ENCODE results near the gene RIN3. TPM values are rescaled to one million over a fixed set of nuclear protein-coding genes. Genes with fewer than 3 reads are reported as not detected.

Gene RIN3
- total and polyA plus RNA-seq, 2 donors (not counting 3 experiments of a cell fraction or from before 2014, with no cell fraction given): 5.1 to 20.8 TPM

DNA sequence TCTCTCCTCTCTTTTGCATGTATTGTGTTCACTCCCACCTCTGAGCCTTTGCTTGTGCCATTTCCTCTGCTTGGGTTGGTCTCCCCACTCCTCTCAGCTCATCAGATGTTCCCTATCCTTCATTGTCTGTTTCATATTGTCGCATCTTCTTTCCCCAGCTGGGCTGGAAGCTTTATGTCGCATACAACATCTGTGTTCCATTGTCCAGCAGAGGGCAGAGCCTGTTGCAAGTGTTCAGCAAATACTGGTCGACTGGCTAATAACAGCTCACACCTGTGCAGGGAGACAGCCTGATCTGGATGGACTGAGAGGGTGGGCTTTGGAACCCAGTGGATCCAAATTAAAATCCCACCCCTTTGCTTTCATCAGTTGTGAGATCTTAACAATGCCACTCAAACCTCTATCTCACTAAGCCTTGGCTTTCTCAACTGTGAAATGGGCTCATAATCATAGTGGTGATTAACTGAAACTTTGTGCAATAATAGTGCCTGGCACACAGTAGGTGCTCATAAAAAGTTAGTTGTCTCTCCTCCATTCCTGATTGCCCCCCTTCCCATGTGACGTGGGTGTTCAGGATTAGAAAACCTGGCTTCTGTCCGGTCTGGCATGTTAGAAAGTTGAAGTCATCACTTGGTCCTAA lies 75.8 kb downstream of the RIN3 start:
- no peak overlapping the region for H3K4me3 ChIP-seq (replicated peaks in 1 of 3; ENCODE audit: insufficient read depth in 1 of 3, low read depth in 1 of 3, low read length in 3 of 3)
- H2AFZ ChIP-seq (ENCODE audit: low read depth, low read length): no peak overlapping the region
- H3K79me2 ChIP-seq (ENCODE audit: control insufficient read depth, insufficient read depth, low read length): no peaks in the 10 kb centered on the region
- no peaks in the 10 kb centered on the region for H3K9me1 ChIP-seq (replicated peaks; ENCODE audit: control insufficient read depth, extremely low read depth, insufficient read depth, low read length)
- H3K4me1 ChIP-seq (ENCODE audit: control insufficient read depth, extremely low read depth, insufficient read depth, low read length): no peaks in the 10 kb centered on the region
- ChIA-PET CTCF (interaction anchor here (0.8 to 1.9 kb wide), 10 partner anchors 15 to 128 kb away, joined by 3 to 13 read pairs (median 4); no protein-coding TSS in a partner anchor), POLR2A (no interaction called here)
- no peaks in the 10 kb centered on the region for H3K27me3 ChIP-seq (ENCODE audit: control insufficient read depth in 2 of 2, insufficient read depth in 2 of 2, low read length in 2 of 2)
- H3K27ac ChIP-seq (ENCODE audit: insufficient read depth, low read depth, low read length): no peak overlapping the region
- intact Hi-C loops (cut with micrococcal nuclease): loop anchor here (2.0 kb wide), 1 partner anchor 91 kb away; no protein-coding TSS in a partner anchor
- no peak overlapping the region for H3K4me2 ChIP-seq (ENCODE audit: insufficient read depth, low read length)
- H4K20me1 ChIP-seq (replicated peaks; ENCODE audit: control insufficient read depth, extremely low read depth, insufficient read depth, low read length): no peaks in the 10 kb centered on the region
- peaks cover 0 to under 1% of the 10 kb centered on the region in 2 experiments for H3K36me3 ChIP-seq (ENCODE audit: control insufficient read depth in 2 of 2, extremely low read depth in 1 of 2, insufficient read depth in 2 of 2, low read length in 2 of 2)
- BruUV-seq (replicated peaks): no TSS peak
- H3K9ac ChIP-seq (replicated peaks; ENCODE audit: extremely low read depth, insufficient read depth, low read length): no peak overlapping the region
- FAIRE-seq (no peak), DNase-seq (ENCODE audit: low read depth, low spot score) (no peak)
- dilution Hi-C loops (cut with MboI; ENCODE audit: extremely low pct_ligation_motif_present, low sequenced_read_pairs): no loop called here
- TF ChIP-seq CTCF (IDR thresholded peaks at IDR 0.05; ENCODE audit: extremely low read depth in 1 of 2, insufficient read depth in 1 of 2, low read depth in 1 of 2, low read length in 2 of 2): peak in 1 of 2 donors; percentile 13
- TF ChIP-seq FOS (IDR thresholded peaks at IDR 0.05; ENCODE audit: borderline replicate concordance, insufficient read depth, low read length): no peak
- no peaks in the 10 kb centered on the region for H3K9me3 ChIP-seq (replicated peaks; ENCODE audit: control insufficient read depth, insufficient read depth, low read length)

GRCh38 chr14:92590176-92590575 lies 76.6 kb downstream of the RIN3 start:
- no peak for TF ChIP-seq JUN (IDR thresholded peaks at IDR 0.05; ENCODE audit: borderline replicate concordance, insufficient read depth, insufficient read length, low read depth)
- TF ChIP-seq POLR2AphosphoS5 (IDR thresholded peaks at IDR 0.05; ENCODE audit: insufficient read depth, low read depth, low read length): no peak
- no peak for TF ChIP-seq MAX (IDR thresholded peaks at IDR 0.05; ENCODE audit: insufficient read depth, insufficient read length)
- no peak for TF ChIP-seq EZH2 (IDR thresholded peaks at IDR 0.05; ENCODE audit: borderline replicate concordance, low read depth, low read length, severe bottlenecking)
- TF ChIP-seq MYC (IDR thresholded peaks at IDR 0.05; ENCODE audit: low read depth, low read length): no peak
- Histone ChIP-seq H3K9me1 (replicated peaks; ENCODE audit: control insufficient read depth, extremely low read depth, insufficient read depth, low read length) (no peaks in the 10 kb centered on the region), H3K4me1 (ENCODE audit: control insufficient read depth, extremely low read depth, insufficient read depth, low read length) (no peaks in the 10 kb centered on the region), H3K27me3 (ENCODE audit: control insufficient read depth in 2 of 2, insufficient read depth in 2 of 2, low read length in 2 of 2) (no peaks in the 10 kb centered on the region), H3K4me2 (ENCODE audit: insufficient read depth, low read length) (no peak overlapping the region), H3K79me2 (ENCODE audit: control insufficient read depth, insufficient read depth, low read length) (no peaks in the 10 kb centered on the region), H3K9ac (replicated peaks; ENCODE audit: extremely low read depth, insufficient read depth, low read length) (no peak overlapping the region), H2AFZ (ENCODE audit: low read depth, low read length) (no peak overlapping the region), H3K4me3 (replicated peaks in 1 of 3; ENCODE audit: insufficient read depth in 1 of 3, low read depth in 1 of 3, low read length in 3 of 3) (no peak overlapping the region), H3K9me3 (replicated peaks; ENCODE audit: control insufficient read depth, insufficient read depth, low read length) (no peaks in the 10 kb centered on the region), H3K27ac (ENCODE audit: insufficient read depth, low read depth, low read length) (no peak overlapping the region), H3K36me3 (ENCODE audit: control insufficient read depth in 2 of 2, extremely low read depth in 1 of 2, insufficient read depth in 2 of 2, low read length in 2 of 2) (no peaks in the 10 kb centered on the region), H4K20me1 (replicated peaks; ENCODE audit: control insufficient read depth, extremely low read depth, insufficient read depth, low read length) (no peaks in the 10 kb centered on the region)
- no TSS peak for BruUV-seq (replicated peaks)
- ChIA-PET CTCF (interaction anchor here (1.8 to 1.9 kb wide), 2 partner anchors 90 to 129 kb away, joined by 6 to 13 read pairs; no protein-coding TSS in a partner anchor), POLR2A (no interaction called here)
- intact Hi-C loops (cut with micrococcal nuclease) (no loop called here), dilution Hi-C loops (cut with MboI; ENCODE audit: extremely low pct_ligation_motif_present, low sequenced_read_pairs) (no loop called here)
- FAIRE-seq: no peak
- DNase-seq (ENCODE audit: low read depth, low spot score): peak; percentile 19
